Activated CD8-positive, alpha-beta memory T cell treated with anti-CD3 and anti-CD28 coated beads, Interleukin-2, amount 50 U/mL, for 1 hour (primary cell): ENCODE measurements around the gene TUBGCP2.
"Not testable (repeated sequence)": the region's sequence is repeated elsewhere in the genome, so short reads cannot be mapped to it uniquely, and the experiment has no call there.

Experiments used
- DNase-seq: peaks from one replicate; pipeline ENCODE4 v3.0.0-alpha.2; 2020; ENCODE audit errors: extremely low read depth

TUBGCP2 gene

DNA sequence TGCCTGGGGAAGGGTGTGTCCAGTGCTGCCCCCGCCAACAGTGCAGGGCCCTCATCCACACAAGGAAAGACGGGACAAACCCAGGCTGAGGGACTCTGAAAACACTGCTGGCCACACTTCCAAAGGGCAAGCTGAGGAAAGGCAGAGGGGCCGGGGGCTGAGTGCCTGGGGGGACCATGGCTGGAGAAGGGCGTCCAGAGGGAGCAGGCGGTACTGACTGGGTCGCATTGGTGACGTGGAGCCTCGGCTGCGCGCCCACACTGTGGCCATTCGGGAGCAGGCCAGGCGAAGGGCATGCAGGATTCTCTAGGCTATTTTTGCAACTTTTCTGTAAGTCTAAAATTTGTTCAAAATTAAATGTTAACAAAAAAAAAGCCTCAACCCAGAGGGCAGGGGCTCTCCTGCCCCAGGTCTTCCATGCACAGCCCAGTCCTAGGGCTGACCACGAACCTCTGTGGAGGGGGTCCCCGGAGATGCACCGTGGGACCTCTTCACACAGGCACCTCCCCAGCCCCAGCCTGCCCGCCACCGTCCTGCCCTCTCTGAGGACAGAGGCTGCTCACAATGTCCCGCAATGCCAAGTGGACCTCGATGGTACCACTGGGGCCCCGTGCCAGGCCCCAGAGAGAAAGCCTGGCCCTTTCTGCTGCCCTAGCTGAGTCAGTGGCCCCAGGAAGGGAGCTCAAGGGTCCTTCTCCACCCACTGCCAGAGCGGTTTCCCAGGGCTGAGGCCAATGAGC is 42.4 kb downstream of the TUBGCP2 start:
- DNase-seq, result no peak

DNA sequence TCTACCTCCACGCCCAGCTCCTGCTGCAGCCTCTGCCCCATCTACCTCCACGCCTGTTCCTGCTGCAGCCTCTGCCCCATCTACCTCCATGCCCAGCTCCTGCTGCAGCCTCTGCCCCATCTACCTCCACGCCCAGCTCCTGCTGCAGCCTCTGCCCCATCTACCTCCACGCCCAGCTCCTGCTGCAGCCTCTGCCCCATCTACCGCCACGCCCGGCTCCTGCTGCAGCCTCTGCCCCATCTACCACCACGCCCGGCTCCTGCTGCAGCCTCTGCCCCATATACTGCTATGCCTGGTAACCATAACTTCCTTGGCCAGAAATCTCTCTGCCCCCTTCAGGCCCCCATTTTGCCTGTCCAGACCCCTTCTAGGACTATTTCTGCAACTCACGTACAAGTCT is 43.6 kb downstream of the TUBGCP2 start:
- not testable (repeated sequence) for DNase-seq

DNA sequence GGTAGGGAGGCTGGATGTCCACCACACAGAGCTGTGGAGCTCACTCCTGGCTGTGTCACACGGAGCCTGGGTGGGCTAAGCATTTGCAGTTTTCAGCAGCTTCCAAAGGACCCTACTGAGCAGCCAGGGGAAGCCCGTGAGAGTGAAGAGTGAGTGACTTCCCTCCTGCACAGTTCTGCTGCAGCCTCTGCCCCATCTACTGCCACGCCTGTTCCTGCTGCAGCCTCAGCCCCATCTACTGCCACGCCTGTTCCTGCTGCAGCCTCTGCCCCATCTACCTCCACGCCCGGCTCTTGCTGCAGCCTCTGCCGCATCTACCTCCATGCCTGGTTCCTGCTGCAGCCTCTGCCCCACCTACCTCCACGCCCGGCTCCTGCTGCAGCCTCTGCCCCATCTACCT is 44.2 kb downstream of the TUBGCP2 start:
- no peak for DNase-seq

- DNase-seq, result no peak
Measured at GRCh38 chr10:133263674-133264073, 45.0 kb downstream of the TUBGCP2 start.

DNA sequence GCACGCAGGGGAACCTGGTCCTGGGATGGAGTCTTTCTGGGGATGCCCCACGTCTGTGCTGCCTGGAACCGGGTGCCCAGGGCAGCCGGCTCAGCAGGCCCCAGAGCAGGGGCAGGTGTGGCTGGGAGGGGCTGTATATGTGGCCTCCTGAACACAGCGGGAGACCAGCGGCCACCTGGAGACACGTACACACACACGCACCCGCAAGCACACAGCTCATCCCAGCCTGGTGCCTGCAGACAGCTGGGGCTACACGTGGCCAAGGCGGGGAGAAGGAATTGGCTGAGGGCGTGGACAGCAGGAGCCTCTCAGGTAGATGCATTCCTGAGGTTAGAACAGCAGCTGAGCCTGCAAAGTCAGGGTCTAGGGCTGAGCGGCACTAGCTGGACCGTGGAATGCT is 46.0 kb downstream of the TUBGCP2 start:
- no peak for DNase-seq

GRCh38 chr10:133261726-133262325 is 46.8 kb downstream of the TUBGCP2 start:
- peak; percentile 54 for DNase-seq

DNA sequence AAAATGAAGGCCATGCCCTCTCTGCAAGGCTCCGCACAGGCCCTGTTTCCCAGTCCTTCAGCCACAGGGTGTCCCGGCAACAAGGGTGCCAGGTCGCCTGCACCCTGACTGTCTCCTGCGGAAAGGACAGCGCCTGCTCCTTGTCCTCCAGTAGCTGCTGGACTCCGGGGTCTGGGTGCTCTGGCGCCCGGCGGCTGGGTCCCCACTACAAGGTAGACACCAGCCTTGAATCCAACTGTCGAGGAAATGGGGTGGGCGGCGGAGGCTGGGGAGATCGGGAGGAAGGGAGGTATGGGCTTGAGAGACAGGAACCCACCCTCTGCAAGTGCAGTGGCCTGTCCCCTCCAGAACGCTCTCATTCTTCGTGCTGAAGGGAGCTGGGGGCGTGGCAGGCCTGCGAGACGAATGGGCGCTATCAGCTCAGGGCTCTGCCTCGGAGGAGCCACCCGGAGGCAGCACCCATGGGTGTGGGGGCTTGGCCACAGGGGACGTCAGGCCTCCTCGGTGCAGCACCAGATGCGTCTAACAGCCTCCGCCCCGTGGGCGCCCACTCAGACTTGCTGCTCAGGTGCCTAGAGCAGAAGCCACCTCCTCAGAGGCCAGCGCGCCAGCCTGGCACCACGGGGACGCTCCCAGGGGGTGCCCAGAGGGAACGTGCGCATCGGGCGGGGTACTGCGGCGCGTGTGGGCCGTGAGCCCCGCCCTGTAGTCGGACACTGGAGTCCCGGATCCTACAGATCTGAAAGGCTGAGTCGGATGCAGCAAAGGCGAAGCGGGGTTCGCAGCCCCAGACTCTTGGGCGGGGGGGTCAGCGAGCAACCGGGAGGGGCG is 47.6 kb downstream of the TUBGCP2 start:
- DNase-seq, result peak; percentile 57

DNA sequence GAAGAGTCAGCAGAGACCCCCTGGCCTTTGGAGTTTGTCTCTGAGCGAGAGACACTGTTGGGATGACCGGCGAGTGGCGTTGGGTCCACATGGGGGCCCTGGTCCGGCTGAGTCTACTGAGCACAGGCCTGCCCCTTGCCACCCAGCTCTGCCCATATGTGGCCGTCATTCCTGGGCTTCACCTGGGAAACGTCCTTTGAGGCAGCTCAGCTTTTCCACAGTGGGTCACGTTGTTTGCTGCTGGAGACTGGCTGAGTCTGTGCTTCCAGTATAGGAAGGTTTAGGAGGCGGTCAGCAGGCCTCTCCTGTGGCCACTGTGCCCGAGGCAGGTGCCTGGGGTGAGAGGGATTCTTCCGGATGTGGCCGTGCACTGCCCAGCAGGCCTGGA is 49.1 kb downstream of the TUBGCP2 start:
- no peak for DNase-seq

GRCh38 chr10:133258818-133259601 is 49.7 kb downstream of the TUBGCP2 start:
- DNase-seq, result peak; percentile 83

DNA sequence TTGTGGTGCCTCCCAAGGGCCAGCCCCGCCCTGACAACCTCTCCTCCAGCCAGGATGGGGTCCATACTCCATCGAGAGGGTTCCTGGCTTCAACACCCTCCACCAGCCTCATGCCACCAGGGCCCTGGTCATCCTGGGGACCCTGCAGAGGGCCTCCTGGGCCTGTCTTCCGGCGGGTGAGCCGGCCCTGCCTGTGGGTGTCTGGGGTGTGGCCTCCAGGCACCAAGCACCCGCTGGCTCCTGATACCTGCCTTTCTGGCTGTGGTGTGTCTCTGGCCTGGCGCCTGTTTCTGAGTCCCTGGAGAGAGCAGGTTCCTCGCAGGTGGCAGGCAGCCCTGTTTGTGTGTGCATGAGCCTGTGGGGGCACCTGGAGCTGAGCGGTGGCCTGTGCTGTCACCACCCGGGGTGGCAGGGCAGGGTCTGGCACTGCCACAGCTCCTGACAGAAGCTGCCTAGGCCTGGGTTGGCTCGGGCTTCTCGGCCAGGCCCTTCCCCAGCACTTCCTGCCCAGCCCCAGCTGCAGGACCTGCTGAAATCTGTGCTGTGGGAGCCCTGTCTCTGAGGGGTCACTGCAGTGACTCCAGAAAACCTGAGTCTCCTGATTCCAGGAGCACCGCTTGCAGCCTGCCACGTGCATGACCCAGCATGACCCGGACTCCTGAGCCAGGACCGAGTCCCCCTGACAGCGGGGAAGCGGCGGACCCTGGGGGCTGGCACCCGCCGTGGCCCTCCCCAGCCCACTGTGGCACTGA is 50.4 kb downstream of the TUBGCP2 start:
- DNase-seq, result no peak

- DNase-seq, result no peak
Measured at GRCh38 chr10:133257489-133258065, 51.1 kb downstream of the TUBGCP2 start.

GRCh38 chr10:133255323-133255722 is 53.3 kb downstream of the TUBGCP2 start:
- DNase-seq, result no peak

GRCh38 chr10:133254421-133255120 is 54.1 kb downstream of the TUBGCP2 start:
- no peak for DNase-seq

DNA sequence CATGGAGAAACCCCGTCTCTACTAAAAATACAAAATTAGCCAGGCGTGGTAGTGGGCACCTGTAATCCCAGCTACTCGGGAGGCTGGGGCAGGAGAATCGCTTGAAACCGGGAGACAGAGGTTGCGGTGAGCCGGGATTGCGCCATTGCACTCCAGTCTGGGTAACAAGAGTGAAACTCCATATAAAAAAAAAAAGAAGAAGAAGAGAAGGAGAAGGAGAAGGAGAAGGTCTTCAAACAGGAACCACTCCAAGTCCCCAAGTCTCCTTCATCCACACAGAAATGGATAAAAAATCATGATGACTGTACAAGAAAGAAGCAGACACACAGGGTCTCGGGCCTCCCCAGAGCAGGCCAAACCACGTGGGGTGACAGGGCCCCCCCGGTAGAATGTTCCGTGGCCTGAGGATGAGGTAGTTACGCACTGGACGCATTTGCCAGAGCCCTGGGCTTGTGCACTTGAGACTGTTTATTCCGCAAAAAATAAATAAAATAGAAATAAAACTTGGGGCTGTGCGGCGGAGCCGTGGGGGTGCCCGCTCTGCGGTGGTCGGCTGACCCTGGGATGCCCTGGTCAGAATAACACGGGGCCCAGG is 55.2 kb downstream of the TUBGCP2 start:
- no peak for DNase-seq

- DNase-seq, result no peak
Measured at GRCh38 chr10:133252223-133252552, 56.5 kb downstream of the TUBGCP2 start.

DNA sequence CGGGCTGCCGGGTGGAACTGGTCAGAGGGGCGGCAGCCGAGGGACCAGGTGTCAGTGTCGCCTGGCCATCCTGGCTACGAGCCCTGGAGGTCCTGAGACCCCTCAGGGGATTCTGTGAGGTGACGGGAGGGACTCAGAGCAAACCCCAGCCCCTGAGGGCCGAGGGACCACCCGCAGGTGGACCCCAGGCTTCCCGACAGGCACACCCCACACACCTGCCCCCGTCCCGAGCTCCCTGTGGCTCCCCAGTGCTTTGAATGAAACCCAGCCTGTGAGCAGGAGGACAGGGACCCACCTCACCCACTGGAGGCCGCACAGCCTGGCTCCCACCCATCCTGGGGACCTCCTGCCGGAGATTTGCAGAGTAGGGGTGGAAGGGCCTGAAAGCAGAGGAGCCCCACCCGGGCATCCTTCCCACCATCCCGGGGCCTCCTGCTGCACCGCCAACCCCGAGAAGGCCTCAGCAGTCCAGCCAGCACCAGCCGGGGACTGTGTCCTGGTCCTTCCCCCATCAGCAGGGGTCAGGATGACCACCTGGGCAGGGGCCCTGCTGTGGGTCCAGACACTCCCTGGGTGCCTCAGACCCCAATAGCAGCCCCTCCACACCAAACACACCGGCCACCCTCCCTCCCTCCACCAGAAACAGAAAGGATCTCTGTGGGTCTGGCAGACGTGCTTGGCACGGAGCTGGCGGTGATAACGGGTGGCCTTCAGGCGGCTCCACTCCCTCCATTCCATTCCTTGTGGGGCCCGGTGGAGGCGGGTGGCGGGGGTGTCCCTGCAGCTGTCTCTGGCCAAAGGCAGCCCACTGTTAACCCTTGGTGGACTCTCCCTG is 57.1 kb downstream of the TUBGCP2 start:
- DNase-seq, result no peak

DNA sequence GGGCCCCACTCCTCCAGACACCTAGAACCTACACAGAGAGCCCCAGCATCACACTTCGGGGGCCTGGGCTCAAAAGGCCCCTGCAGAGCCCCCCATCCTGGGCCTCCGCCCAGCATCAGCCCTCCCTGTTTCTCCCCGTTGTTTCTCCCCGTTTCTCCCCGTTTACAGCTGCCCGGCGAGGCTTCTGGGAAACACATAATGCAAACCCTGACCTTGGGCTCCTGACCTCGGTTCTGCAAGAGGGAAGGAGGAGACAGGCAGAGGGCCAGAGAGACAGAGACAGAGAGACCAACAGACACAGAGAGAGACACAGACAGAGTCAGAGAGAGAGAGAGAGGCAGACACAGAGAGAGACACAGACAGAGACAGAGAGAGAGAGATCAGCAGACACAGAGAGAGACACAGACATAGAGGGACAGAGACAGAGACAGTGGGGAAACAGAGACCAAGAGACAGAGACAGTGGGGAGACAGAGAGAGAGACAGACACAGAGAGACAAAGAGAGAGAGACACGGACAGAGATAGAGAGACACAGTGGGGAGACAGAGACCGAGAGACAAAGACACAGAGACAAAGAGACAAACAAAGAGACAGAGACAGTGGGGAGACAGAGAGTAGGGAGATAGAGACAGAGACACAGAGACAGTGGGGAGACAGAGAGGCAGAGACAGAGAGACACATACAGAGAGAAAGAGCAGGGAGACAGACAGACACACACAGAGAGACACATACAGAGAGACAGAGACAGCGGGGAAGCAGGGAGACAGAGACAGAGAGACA is 58.5 kb downstream of the TUBGCP2 start:
- DNase-seq, result no peak

DNA sequence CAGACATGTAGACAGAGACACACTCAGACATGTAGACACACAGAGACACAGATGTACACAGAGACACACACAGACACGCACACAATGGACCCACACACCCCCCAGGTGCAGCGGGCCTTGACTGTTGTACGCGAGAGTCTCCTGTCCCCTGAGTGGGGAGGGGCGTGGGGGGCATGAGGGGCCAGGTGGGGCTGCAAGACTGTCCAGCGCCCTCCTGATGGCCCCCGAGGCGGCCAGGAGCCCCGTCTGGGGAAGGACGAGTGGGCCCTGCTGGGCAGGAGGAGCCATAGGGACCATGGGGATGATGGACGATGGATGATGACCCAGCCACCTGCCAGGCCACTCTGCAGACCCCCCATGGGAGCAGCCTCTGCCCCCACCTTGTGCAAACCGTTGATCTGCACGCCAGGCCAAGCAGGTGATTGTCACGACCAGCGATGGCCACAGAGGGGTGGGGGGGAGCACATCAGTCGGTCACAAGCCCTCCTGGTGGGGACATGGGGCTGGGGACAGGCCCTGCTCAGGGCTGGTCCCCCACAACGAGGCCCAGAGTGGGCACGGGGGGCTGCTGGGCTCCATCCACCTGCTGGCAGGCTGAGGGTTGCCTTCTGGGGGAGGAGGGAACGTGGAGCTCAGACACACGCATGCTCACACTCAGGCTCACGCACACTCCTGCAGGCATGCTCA is 59.4 kb downstream of the TUBGCP2 start:
- no peak for DNase-seq
